Measurements from ENCODE around the gene CCL13.

Gene CCL13

DNA sequence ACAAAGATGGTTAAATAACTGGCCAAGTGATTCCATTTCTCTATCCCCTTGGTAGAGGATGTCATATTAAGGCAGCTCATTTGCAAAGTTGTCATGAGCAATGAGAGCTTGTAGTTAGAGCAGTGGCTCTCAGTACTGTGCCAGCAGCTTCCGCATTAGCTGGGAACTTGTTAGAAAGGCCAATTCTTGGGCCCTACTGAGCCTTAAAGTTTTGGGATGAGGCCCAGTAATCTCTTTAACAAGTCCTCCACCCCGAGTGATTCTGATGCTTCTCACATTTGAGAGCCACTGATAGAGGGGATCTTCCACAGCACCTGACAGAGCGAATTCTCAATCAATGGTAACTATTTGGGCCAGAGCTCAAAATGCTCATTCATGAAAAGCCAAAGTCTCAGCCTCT lies 26.9 kb downstream of the CCL13 start:
- no peak for DNase-seq (ENCODE audit: low read depth in 4 of 4, low spot score in 1 of 4)

DNA sequence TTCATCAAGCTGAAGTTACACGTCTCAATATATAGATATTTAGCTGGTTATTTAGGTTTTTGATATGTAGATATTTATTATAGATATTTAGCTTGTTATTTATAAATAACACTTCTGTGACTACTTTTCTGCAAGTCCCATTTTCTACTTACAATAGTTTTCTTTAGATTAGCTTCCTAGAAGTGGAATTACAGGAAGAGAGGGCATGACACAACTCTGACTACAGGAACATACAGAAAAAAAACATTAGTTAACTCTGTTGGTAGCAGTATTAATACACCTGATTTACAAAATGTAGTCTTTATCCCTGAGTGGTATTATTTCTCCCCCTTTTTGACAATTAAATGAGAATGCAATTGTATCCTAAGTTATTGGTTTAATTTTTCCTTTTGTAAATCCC lies 28.0 kb downstream of the CCL13 start:
- no peak for DNase-seq (ENCODE audit: low read depth in 4 of 4, low spot score in 1 of 4)

DNA sequence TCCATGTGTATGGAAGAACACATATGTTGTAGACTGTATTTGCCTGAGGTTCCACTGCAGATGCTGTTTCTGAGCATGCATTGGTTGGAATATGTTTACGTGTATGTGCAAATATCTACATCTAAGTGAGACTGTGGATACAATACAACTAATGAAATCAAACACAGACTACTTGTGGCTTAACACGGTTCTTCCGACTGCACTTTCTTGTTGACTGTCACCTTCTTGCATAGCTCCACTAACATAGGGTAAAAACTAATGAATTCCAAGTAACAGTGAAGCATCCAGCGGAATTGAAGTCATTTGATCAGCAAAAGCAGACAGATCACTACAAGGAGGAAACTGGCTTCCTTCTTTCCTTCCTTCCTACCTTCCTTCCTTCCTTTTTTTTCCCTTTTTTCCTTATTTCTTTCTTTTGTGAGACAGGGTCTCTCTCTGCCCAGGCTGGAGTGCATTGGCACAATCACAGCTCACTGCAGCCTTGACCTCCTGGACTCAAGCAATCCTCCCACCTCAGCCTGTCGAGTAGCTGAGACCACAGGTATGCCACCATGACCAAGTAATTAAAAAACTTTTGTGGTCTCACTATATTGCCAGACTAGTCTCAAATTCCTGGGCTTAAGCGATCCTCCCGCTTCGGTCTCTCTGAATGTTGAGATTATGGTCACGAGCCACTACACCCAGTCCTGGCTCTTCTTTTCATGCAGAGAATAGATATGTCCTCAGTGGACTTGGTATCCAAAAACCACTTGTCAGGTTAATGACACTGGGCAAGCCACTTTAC lies 28.7 kb downstream of the CCL13 start:
- DNase-seq (ENCODE audit: low read depth in 4 of 4, low spot score in 1 of 4): no peak

DNA sequence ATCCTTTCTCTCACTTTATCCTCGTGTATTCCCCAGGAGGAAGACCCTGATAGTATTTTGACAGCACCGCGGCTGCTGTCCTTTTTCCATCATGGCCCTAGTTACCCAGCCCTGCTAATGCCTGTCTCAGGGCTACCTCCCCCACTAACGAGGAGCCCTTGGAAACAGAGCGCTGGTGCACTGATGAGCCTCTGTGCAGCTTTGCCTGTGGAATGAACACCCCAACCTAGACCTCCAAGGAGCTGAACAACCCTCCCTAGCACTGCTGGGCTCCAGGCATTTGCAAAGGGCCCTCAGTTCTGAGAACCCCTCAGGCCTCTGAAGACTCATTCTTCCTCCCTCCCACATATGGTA lies 30.0 kb downstream of the CCL13 start:
- no peak for DNase-seq (ENCODE audit: low read depth in 4 of 4, low spot score in 1 of 4)

DNA sequence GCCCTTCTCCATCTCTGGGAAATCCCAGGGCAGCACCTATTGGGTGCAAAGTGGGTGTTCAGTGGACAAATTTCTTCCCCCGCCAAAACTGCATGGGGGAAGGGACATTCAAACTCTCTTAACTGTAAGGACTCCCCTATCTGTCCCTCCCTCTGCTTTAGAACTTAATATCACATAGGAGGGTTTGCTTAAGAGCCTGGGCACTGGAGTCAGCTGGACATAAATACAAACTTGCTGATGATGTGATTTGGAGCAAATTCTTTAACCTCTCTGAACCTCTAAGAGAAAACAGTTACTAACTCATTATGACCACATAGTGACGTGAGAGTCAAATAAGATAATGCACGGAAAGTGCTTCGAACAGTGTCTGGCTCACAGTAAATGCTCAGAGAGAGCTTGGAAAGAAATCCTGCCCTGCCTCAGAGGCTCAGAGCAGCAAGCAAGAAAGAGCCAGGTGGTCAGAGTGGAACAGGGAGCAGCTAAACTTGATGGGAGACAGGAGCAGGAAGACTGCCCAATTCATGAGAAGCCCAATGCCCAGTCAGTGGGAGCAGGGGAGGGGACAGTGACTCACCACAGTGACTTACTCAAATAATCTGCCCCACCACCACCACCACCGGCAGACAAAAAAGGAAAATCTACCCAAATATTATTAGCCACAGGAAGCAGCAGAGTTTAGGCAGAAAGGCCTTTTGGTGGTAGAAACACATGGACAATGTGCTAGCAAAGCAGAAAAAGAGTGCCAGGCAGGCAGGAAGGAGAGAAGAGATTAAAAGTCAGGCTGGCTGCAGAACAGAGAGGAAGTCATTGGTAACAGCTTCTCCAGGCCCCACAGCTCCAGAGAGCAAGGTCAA lies 30.6 kb downstream of the CCL13 start:
- DNase-seq (ENCODE audit: low read depth in 4 of 4, low spot score in 1 of 4): no peak

DNA sequence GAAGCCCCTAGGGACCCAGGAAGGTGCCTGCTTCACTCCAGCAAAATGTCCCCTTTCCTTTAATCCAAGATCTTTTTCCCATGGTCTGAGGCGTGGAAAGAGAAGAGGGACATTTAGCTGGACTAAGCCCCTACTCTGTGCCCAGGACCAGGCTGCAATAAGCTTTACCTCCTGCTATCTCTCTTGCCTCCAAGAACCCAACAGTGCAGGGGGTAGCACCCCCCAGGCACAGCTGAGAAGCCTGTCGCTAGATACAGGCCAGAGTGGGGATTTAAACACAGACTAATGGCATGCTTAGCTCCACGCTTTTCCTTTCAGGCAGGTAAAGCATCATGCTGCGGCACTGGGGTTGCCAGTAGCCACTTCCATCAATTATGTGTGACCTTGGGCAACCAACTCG lies 31.3 kb downstream of the CCL13 start:
- no peak for DNase-seq (ENCODE audit: low read depth in 4 of 4, low spot score in 1 of 4)

DNA sequence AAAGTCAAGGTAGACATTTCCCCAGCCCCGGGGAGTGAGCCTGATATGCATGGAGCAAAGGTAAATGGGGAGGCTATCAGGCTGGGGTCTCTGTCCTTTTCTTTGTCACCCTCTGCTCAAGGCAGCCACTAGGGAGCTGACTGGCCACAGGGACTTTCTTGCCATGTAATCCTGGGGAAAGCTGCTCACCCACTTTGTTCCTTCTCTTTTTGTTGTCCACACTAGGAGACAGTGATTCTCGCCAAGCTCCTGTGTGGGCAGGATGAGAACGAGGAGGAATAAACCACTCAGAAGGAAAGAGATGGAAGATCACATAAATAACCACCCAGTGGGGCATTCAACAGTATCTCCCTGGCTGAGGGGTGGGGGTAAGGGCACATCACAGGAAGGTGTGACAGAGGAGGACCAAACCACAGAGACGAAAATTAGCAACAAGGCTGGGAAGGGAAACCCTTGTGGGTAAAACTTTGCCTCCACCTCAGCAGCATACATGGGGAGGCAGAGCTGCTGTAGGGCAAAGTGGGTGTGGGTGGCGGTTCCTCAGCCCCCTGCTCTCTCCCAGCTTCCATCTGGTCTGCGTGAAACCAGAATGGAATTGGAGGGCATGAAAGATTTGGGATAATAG lies 33.0 kb downstream of the CCL13 start:
- DNase-seq (ENCODE audit: low read depth in 4 of 4, low spot score in 1 of 4): no peak

DNA sequence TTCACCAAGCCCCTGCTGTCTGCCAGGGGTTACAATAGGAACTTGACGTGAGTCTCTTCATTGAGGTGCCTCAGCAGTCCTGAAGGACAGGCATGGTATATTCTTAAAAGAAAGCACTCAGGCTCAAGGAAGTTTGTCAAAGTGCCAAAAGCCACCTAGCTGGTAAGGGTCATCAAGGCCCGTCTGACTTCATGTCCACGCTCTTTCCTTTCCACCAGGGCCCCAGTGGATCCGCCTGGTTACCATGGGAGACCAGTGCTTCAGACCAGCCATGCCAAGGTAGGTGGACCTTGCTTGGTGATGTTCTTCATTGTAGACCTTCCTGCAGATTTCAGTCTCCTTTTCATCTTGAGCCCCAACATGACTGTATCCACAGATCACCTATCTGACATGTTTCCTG lies 34.4 kb downstream of the CCL13 start:
- DNase-seq (ENCODE audit: low read depth in 4 of 4, low spot score in 1 of 4): no peak

DNA sequence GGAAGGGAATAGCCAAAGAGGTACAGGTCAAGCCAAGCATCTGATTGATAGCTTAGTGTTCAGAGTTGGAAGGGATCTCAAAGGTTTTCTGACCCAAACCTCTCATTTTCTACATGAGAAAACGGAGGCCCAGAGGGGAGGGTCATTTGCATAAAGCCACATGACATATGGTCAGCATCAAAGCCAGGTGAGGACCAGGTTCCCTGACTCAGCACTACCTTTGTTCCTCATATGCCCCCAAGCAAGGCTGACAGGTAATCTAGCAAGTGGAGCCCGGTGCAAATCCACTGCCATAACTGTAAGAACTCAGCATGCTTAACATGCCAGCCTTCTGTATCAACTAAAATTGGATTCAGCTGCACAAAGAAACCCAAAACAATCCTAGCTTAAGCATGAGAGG lies 35.0 kb downstream of the CCL13 start:
- no peak for DNase-seq (ENCODE audit: low read depth in 4 of 4, low spot score in 1 of 4)

DNA sequence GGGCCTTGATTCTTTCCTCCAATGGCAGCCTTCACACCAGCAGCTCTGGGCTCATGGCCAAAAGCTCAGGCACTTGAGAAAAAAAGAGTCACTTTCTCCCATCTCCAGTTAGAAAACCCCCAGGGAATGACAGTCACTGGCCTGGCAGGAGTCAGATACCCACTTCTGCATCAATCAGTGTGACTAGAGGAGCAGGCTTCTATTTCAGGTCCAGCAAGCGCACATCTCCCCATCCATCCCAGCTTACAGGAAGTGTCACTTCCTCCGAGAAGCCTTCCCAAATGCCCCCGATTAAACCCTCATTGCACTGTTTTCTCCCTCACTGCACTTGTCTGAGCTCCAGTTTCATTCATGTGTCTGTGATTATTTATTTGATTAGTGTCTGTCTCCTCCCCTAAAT lies 37.1 kb downstream of the CCL13 start:
- DNase-seq (ENCODE audit: low read depth in 4 of 4, low spot score in 1 of 4): no peak

DNA sequence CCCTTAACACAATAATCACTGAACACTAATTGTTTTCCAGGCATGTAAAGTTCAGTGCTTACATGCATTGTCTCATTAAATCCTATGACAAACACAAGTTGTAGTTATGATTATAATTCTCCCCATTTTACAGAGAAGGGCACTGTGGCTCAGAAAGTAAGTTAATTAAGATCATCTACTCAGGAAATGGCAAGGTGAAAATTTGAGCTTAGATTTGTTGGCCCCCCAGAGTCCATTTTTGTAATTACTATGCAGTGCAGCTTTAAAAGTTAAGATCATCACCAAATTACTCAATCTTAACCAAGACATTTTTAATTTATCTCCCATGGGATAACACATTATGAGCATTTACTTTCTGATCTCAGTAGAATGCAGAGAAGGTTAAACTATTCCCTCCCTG lies 41.0 kb downstream of the CCL13 start:
- DNase-seq (ENCODE audit: low read depth in 4 of 4, low spot score in 1 of 4): no peak

DNA sequence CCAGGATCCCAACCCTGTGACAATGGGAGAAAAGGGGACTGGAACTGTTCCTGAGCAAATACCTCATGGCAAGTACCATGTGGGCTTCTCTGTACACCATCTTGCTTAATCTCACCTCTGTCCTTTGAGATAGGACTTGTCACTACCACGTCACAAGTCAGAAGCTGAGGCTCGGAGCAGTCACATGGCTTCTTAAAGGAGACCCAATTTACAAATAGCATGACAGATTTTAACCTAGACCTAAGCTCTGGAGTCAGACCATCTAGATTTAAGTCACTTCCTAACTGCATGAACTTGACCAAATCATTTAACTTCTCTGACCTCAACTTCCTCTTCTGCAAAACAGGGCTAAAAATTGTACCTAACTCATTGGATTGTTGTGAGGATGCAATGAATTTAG lies 42.7 kb downstream of the CCL13 start:
- DNase-seq (ENCODE audit: low read depth in 4 of 4, low spot score in 1 of 4): no peak

DNA sequence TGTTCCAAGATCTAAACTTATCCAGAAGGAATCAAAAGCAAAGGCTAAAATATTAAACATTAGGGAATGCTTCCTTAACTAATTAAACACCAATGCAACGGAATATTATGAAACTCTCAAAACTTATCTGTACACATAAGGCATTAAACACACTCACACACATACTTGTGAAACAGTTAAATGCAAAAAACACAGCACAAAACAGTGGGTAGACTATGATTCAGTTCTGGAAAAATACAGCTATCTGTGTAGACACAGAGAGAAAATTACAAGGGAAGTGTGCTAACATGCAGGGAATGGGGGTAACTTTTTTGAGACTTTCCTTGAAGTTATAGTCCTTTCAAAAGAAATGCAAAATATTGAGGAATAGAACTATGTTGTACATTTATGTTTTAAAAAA lies 43.4 kb downstream of the CCL13 start:
- DNase-seq (ENCODE audit: low read depth in 4 of 4, low spot score in 1 of 4): no peak

DNA sequence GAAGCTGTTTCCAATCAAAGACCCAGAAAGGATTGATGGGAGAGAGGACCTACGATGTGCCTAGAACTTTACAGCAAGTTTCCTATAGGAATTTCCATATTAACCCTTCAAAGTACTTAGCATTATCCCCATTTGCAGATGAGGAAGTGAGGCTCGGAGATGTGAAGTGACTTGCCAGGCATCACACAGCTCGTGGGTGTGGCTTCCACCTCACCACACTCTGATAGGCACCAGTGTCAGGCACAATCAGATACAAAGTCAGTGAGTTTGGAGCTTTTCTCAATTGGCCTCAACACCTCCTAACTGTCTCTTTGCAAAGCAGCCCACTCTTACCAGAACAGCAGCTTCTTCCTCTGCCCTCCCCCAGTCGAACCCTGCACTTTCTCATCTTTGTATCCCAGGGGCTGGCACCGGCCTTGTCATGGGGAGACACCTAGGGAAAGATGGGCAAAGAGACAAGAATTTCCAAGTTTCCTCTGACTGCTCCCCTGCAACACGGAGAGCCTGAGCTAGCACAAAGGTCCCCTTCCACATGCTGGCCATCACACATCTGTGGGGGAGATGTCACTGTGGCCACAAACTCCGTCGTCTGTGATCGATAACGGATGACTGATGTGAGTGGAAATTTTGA lies 44.1 kb downstream of the CCL13 start:
- DNase-seq (ENCODE audit: low read depth in 4 of 4, low spot score in 1 of 4): no peak

DNA sequence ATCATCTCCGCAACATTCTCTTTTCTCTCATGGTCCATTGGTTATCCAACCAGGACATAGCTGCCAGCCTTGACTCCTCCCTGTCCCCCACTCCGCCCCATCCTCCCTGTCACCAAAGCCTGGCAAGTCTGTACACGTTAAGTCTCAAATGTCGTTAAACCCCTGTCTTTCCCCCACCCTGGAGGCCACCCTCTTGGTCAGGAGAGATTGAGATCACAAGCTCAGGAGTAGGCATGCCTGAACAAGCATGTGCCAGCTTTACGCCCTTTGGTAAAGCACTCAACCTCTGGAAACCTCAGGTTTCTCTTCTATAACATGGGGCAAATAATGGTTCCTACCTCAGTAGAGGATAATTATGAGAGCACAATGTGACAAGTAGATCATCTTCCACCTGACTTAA lies 44.9 kb downstream of the CCL13 start:
- no peak for DNase-seq (ENCODE audit: low read depth in 4 of 4, low spot score in 1 of 4)

DNA sequence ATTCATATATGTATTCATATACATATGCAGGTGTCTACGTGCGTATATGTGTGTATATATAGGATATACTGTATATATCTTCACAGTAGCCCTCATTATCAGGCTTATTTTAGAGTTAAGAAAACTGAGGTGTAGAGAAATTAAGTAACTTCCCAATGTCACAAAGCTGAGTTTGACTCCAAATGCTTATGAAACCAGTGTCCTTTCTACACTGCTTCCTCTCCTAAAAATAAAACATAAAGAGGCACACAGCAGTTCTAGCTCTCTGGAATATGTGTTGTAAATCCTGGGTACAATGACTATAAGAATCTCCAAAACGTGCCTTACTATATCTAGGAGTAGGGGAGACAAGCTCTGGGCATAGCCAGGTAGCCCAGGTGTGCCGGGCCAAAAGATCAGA lies 46.7 kb downstream of the CCL13 start:
- DNase-seq (ENCODE audit: low read depth in 4 of 4, low spot score in 1 of 4): no peak

DNA sequence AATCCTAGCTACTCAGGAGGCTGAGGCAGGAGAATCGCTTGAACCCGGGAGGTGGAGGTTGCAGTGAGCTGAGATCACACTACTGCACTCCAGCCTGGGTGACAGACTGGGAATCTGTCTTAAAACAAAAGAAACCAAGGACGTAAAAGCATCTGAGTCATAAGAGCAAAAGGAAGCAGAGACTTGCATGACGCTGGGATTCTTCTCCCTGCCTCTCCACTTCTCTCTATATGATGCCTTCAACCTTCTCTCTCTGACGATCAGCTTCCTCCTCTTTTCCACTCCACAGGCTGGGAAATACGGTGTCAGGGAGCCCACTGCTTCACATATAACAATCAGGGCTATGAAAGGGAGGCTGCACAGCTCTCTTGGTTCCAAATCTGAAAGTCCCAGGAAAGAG lies 49.9 kb downstream of the CCL13 start:
- no peak for DNase-seq (ENCODE audit: low read depth in 4 of 4, low spot score in 1 of 4)

Measured in stimulated activated CD4-positive, alpha-beta T cell treated with anti-CD3 and anti-CD28 coated beads, Interleukin-1b, Interleukin-23, amount 100 ng/mL, for 24 hours (primary cell).